H1 (cell line): Measurements from ENCODE around the gene QSOX1. TPM values are rescaled to one million over a fixed set of nuclear protein-coding genes. Genes with fewer than 3 reads are reported as not detected.

Source experiments
- CTCF ChIA-PET: fragments of 300-600 bp; sonication (Branson Sonifier 250); formaldehyde crosslinking; loops from one replicate; lab custom pipeline; 2021; ENCODE audit not compliant: partially characterized antibody; lab: Charles Lee
- POLR2A ChIA-PET: fragments of 300-600 bp; sonication (Branson Sonifier 250); formaldehyde crosslinking; loops from one replicate; lab custom pipeline; 2021; ENCODE audit warnings: inconsistent platforms; ENCODE audit not compliant: partially characterized antibody; lab: Charles Lee
- DNase-seq, 2 experiments: peaks; one replicate each; pipeline versions ENCODE4 v3.0.0 to v3.0.0-alpha.2; 2010 to 2022; ENCODE audit warnings: low spot score in 2 of 2, low read depth in 1 of 2, mixed read lengths in 1 of 2
- FAIRE-seq: peaks from 2 replicates; lab custom pipeline; 2011; peaks lifted over from hg19 to GRCh38; lab: Jason Lieb, UNC
- H2AFZ ChIP-seq: 2 replicates; pipeline ENCODE4 v1.8.1; 2012; ENCODE audit warnings: low read length, inconsistent platforms
- H2AK5ac ChIP-seq: 2 replicates; pipeline ENCODE4 v1.6.1; 2013; ENCODE audit warnings: low read depth, low read length
- H2BK120ac ChIP-seq: replicated peaks from 2 replicates; pipeline ENCODE3; 2013; ENCODE audit warnings: low read depth, low read length, inconsistent platforms
- H2BK12ac ChIP-seq: 2 replicates; pipeline ENCODE4 v1.6.1; 2013; ENCODE audit warnings: low read depth, low read length
- H2BK15ac ChIP-seq: 2 replicates; pipeline ENCODE4 v1.6.1; 2013; ENCODE audit warnings: low read length
- H2BK20ac ChIP-seq: 2 replicates; pipeline ENCODE4 v1.6.1; 2013; ENCODE audit warnings: low read length
- H2BK5ac ChIP-seq: 2 replicates; pipeline ENCODE4 v1.6.1; 2013; ENCODE audit warnings: low read depth, low read length
- H3K14ac ChIP-seq: 2 replicates; pipeline ENCODE4 v1.6.1; 2013; ENCODE audit warnings: inconsistent platforms; ENCODE audit not compliant: insufficient read length
- H3K18ac ChIP-seq: 2 replicates; pipeline ENCODE4 v1.6.1; 2013; ENCODE audit warnings: low read length; ENCODE audit errors: extremely low read depth
- H3K23ac ChIP-seq: 2 replicates; pipeline ENCODE4 v1.6.1; 2013; ENCODE audit warnings: inconsistent platforms; ENCODE audit not compliant: insufficient read length
- H3K23me2 ChIP-seq: 2 replicates; pipeline ENCODE4 v1.6.1; 2013; ENCODE audit warnings: low read depth, low read length
- H3K27ac ChIP-seq: 2 replicates; pipeline ENCODE4 v1.6.1; 2011; ENCODE audit warnings: low read depth, low read length, inconsistent platforms
- H3K27me3 ChIP-seq, 4 experiments: replicated peaks in 1 of 4; 1 replicate in 1 of 4; 2 replicates in 3 of 4; pipeline versions ENCODE4 v1.6.1 to v1.8.1; 2011 to 2013; ENCODE audit warnings: low read length in 3 of 4, mild to moderate bottlenecking in 3 of 4, inconsistent platforms in 2 of 4, mixed read lengths in 2 of 4, moderate library complexity in 1 of 4; ENCODE audit not compliant: control insufficient read depth in 3 of 4, insufficient read depth in 3 of 4; ENCODE audit errors: extremely low read depth in 1 of 4
- H3K36me3 ChIP-seq, 4 experiments: 2 replicates each; pipeline versions ENCODE4 v1.6.1 to v1.8.1; 2011 to 2013; ENCODE audit warnings: mild to moderate bottlenecking in 4 of 4, low read length in 3 of 4, moderate library complexity in 2 of 4, control low read depth in 1 of 4, inconsistent platforms in 1 of 4; ENCODE audit not compliant: insufficient read depth in 4 of 4, control insufficient read depth in 2 of 4
- H3K4ac ChIP-seq: replicated peaks from 2 replicates; pipeline ENCODE3; 2013; ENCODE audit warnings: low read length, low read depth, mixed read lengths, inconsistent platforms; ENCODE audit not compliant: insufficient read length
- H3K4me1 ChIP-seq, 4 experiments: replicated peaks in 1 of 4; 1 replicate in 1 of 4; 2 replicates in 3 of 4; pipeline versions ENCODE4 v1.6.1 to v1.8.1; 2011 to 2013; ENCODE audit warnings: low read length in 3 of 4, inconsistent platforms in 2 of 4, mixed read lengths in 1 of 4; ENCODE audit not compliant: insufficient read depth in 4 of 4, control insufficient read depth in 3 of 4
- H3K4me2 ChIP-seq, 2 experiments: 2 replicates each; pipeline versions ENCODE4 v1.6.1 to v1.8.1; 2011 to 2013; ENCODE audit warnings: low read depth in 2 of 2, low read length in 2 of 2, control low read depth in 1 of 2, inconsistent platforms in 1 of 2, mild to moderate bottlenecking in 1 of 2; ENCODE audit not compliant: insufficient read depth in 1 of 2
- H3K4me3 ChIP-seq, 4 experiments: fragments of 200-600, 300-600 bp in 1 of 4; sonication (generic), shearing (Covaris generic), sonication (Bioruptor Twin) in 1 of 4; 2 replicates each; pipeline versions ENCODE4 v1.5.1 to v1.8.1; 2011 to 2016; ENCODE audit warnings: low read length in 4 of 4, low read depth in 3 of 4, control low read depth in 2 of 4, inconsistent platforms in 2 of 4, mild to moderate bottlenecking in 2 of 4, mixed read lengths in 1 of 4, moderate library complexity in 1 of 4; ENCODE audit not compliant: insufficient read depth in 2 of 4; ENCODE audit errors: extremely low read depth in 1 of 4
- H3K56ac ChIP-seq: replicated peaks from 2 replicates; pipeline ENCODE3; 2013; ENCODE audit warnings: low read depth, mild to moderate bottlenecking, mixed read lengths, low read length, inconsistent platforms; ENCODE audit not compliant: insufficient read length
- H3K79me1 ChIP-seq: 2 replicates; pipeline ENCODE4 v1.6.1; 2013; ENCODE audit warnings: low read depth, low read length, control low read depth
- H3K79me2 ChIP-seq, 2 experiments: 2 replicates each; pipeline versions ENCODE4 v1.6.1 to v1.8.1; 2012 to 2013; ENCODE audit warnings: low read length in 2 of 2, mild to moderate bottlenecking in 2 of 2, inconsistent platforms in 1 of 2; ENCODE audit not compliant: insufficient read depth in 2 of 2, control insufficient read depth in 1 of 2
- H3K9ac ChIP-seq, 4 experiments: replicated peaks in 1 of 4; 1 replicate in 1 of 4; 2 replicates in 3 of 4; pipeline versions ENCODE4 v1.6.1 to v1.8.1; 2011 to 2013; ENCODE audit warnings: low read depth in 3 of 4, low read length in 3 of 4, control low read depth in 2 of 4, mild to moderate bottlenecking in 2 of 4, moderate library complexity in 2 of 4, inconsistent platforms in 1 of 4; ENCODE audit errors: extremely low read depth in 1 of 4
- H3K9me3 ChIP-seq, 2 experiments: 2 replicates each; pipeline versions ENCODE4 v1.6.1 to v1.8.1; 2012 to 2013; ENCODE audit warnings: mild to moderate bottlenecking in 2 of 2, moderate library complexity in 2 of 2, control low read depth in 1 of 2, inconsistent platforms in 1 of 2, low read depth in 1 of 2, low read length in 1 of 2, mixed read lengths in 1 of 2; ENCODE audit not compliant: insufficient read depth in 2 of 2
- H4K20me1 ChIP-seq, 2 experiments: replicated peaks in 1 of 2; 2 replicates each; pipeline versions ENCODE3 to v1.8.1; 2011 to 2013; ENCODE audit warnings: inconsistent platforms in 2 of 2, low read length in 2 of 2, mild to moderate bottlenecking in 1 of 2; ENCODE audit not compliant: insufficient read depth in 2 of 2, control insufficient read depth in 1 of 2
- H4K5ac ChIP-seq: 2 replicates; pipeline ENCODE4 v1.6.1; 2013; ENCODE audit warnings: low read length, low read depth, mixed read lengths, inconsistent platforms; ENCODE audit not compliant: insufficient read length
- H4K8ac ChIP-seq: 2 replicates; pipeline ENCODE4 v1.8.0; 2013; ENCODE audit warnings: mild to moderate bottlenecking, moderate library complexity, low read length, inconsistent platforms; ENCODE audit not compliant: insufficient read depth; ENCODE audit errors: extremely low read depth
- H4K91ac ChIP-seq: replicated peaks from 2 replicates; pipeline ENCODE3; 2013; ENCODE audit warnings: low read length, mixed read lengths, inconsistent platforms; ENCODE audit not compliant: insufficient read length
- CBX5 ChIP-seq: fragments of 300-800, 300-1000 bp; sonication (generic); IDR thresholded peaks from 2 replicates; pipeline ENCODE4 v1.7.1; 2016; ENCODE audit warnings: antibody characterized with exemption, low read length, low read depth
- CREB1 ChIP-seq: IDR thresholded peaks from 2 replicates; pipeline ENCODE4 v1.6.1; 2012; ENCODE audit warnings: inconsistent platforms
- CTCF ChIP-seq, 3 experiments: IDR thresholded peaks; 1 replicate in 2 of 3; 2 replicates in 1 of 3; pipeline versions ENCODE4 v1.5.1 to v1.6.1; 2011; ENCODE audit warnings: low read length in 3 of 3, mild to moderate bottlenecking in 3 of 3, inconsistent platforms in 2 of 3, low read depth in 1 of 3, moderate library complexity in 1 of 3; ENCODE audit not compliant: insufficient read depth in 1 of 3; ENCODE audit errors: control extremely low read depth in 1 of 3
- KDM1A ChIP-seq: fragments of 200-600, 300-600 bp; sonication (generic); IDR thresholded peaks from 2 replicates; pipeline ENCODE4 v1.7.1; 2016; ENCODE audit warnings: mild to moderate bottlenecking, low read length, borderline replicate concordance
- KDM5A ChIP-seq: fragments of 200-600 bp; IDR thresholded peaks from 2 replicates; pipeline ENCODE4 v1.7.1; 2012; ENCODE audit warnings: mild to moderate bottlenecking, low read length, inconsistent platforms, mixed read lengths
- MAFK ChIP-seq: IDR thresholded peaks from 2 replicates; pipeline ENCODE4 v1.6.1; 2012; ENCODE audit warnings: low read depth, mild to moderate bottlenecking, improper control_type of control experiment, low read length
- POLR2A ChIP-seq, 2 experiments: IDR thresholded peaks; 1 replicate in 1 of 2; 2 replicates in 1 of 2; pipeline ENCODE4 v1.6.1; 2011; ENCODE audit warnings: low read depth in 2 of 2, low read length in 2 of 2, mild to moderate bottlenecking in 2 of 2; ENCODE audit errors: control extremely low read depth in 1 of 2
- RNF2 ChIP-seq: fragments of 200-900, 300-1000 bp; sonication (generic); IDR thresholded peaks from 2 replicates; pipeline ENCODE4 v1.7.1; 2016; ENCODE audit warnings: borderline replicate concordance, low read depth, mild to moderate bottlenecking, antibody characterized with exemption, low read length; ENCODE audit not compliant: poor library complexity, severe bottlenecking; ENCODE audit errors: missing control alignments
- SRF ChIP-seq: IDR thresholded peaks from 2 replicates; pipeline ENCODE4 v1.6.1; 2011; ENCODE audit warnings: mild to moderate bottlenecking, low read depth, low read length, moderate library complexity
- SUZ12 ChIP-seq: fragments of 200-600 bp; sonication (generic); IDR thresholded peaks from 2 replicates; pipeline ENCODE4 v1.6.1; 2012; ENCODE audit warnings: mild to moderate bottlenecking, inconsistent platforms, low read length, moderate library complexity, mixed read lengths
- TBP ChIP-seq: IDR thresholded peaks from 2 replicates; pipeline ENCODE4 v1.6.1; 2011; ENCODE audit warnings: low read depth, low read length, improper control_type of control experiment
- WGBS, 2 experiments: shearing (Covaris generic) in 1 of 2; methylation state at CpG; one replicate each; pipeline versions ENCODE4 v1.1.6 to v1.1.7; 2013 to 2015; ENCODE audit warnings: low lambda C conversion rate in 2 of 2, mixed read lengths in 2 of 2, inconsistent platforms in 1 of 2, low coverage in 1 of 2, missing lambda C conversion rate in 1 of 2; ENCODE audit not compliant: insufficient replicate concordance in 2 of 2, insufficient coverage in 1 of 2, insufficient read length in 1 of 2; ENCODE audit errors: extremely low coverage in 1 of 2, missing lambda C conversion rate in 1 of 2; 5-methylcytosine and 5-hydroxymethylcytosine counted together
- polyA plus RNA-seq, 7 experiments: library from polyadenylated mRNA; depleted of rRNA in 3 of 7; stranded (reverse) in 5 of 7; unstranded in 2 of 7; fragments of >200 nt in 5 of 7; fragments of 200-250 nt in 2 of 7; gene quantifications; 1 replicate in 5 of 7; 2 replicates in 1 of 7; 4 replicates in 1 of 7; pipeline versions ENCODE4 v1.2.1 to v1.2.3, GENCODE V29; 2011 to 2013; ENCODE audit warnings: missing spikeins in 2 of 7, mixed read lengths in 2 of 7
- total RNA-seq: library from RNA; stranded (reverse); fragmentation: NEBNext Ultra II Directional; extraction: Animal tissue kit (Norgen Biotek cat#: 25700); gene quantifications from 2 replicates; pipeline ENCODE4 v1.2.1, GENCODE V29; 2021

The QSOX1 gene
- total and polyA plus RNA-seq, 2 of the 8 experiments (the other 6 are each of a cell fraction or from before 2014, with no cell fraction given) = 97.7 to 123 TPM

- H3K4ac ChIP-seq = no peak overlapping the region
- H3K14ac ChIP-seq = no peak overlapping the region
- no peak overlapping the region for H4K5ac ChIP-seq
- 100% methylated on average over 2 of the region's 2 CpGs; no CpG with 5 or more reads in 1 of the 2 experiments for WGBS, 2 experiments
- no peak for FAIRE-seq
- no peak overlapping the region for H2BK20ac ChIP-seq
- no peak overlapping the region for H3K9ac ChIP-seq
- CTCF ChIA-PET = interaction anchor here (0.5 to 4.6 kb wide), 3 partner anchors 8 to 66 kb away, joined by 3 to 13 read pairs (median 3); no protein-coding TSS in a partner anchor
- H3K4me1 ChIP-seq = no peaks in the 10 kb centered on the region
- no peaks in the 10 kb centered on the region for H4K20me1 ChIP-seq
- POLR2A ChIA-PET = interaction anchor here (0.6 to 1.2 kb wide), 4 partner anchors 8 to 875 kb away, joined by 3 to 5 read pairs (median 4); no protein-coding TSS in a partner anchor
- H3K4me2 ChIP-seq = no peak overlapping the region
- no peak overlapping the region for H4K91ac ChIP-seq
- H3K79me1 ChIP-seq = no peaks in the 10 kb centered on the region
- no peaks in the 10 kb centered on the region for H3K9me3 ChIP-seq
- no peak overlapping the region for H4K8ac ChIP-seq
- H3K27me3 ChIP-seq = no peaks in the 10 kb centered on the region
- no peak overlapping the region for H2AK5ac ChIP-seq
- peaks cover 2 to 20% (median 14%) of the 10 kb centered on the region in 4 experiments; a peak in 5 of 8 replicates for H3K36me3 ChIP-seq
- no peak overlapping the region for H3K23ac ChIP-seq
- no peaks in the 10 kb centered on the region for H3K79me2 ChIP-seq
- no peak overlapping the region for H2BK5ac ChIP-seq
- H3K23me2 ChIP-seq = no peaks in the 10 kb centered on the region
- no peak overlapping the region for H3K56ac ChIP-seq
- no peak overlapping the region for H2BK120ac ChIP-seq
- no peak for DNase-seq
- H2AFZ ChIP-seq = no peak overlapping the region
- no peak overlapping the region for H3K27ac ChIP-seq
- H2BK12ac ChIP-seq = no peak overlapping the region
- H3K4me3 ChIP-seq = no peak overlapping the region
- no peak overlapping the region for H3K18ac ChIP-seq
- H2BK15ac ChIP-seq = no peak overlapping the region
- no peak for TF ChIP-seq SUZ12
- TF ChIP-seq CTCF (IDR thresholded peaks at IDR 0.05; ENCODE audit: control extremely low read depth in 1 of 3, insufficient read depth in 1 of 3, low read depth in 1 of 3, low read length in 3 of 3) = no peak
- TF ChIP-seq POLR2A (IDR thresholded peaks at IDR 0.05; ENCODE audit: control extremely low read depth in 1 of 2, low read depth in 2 of 2, low read length in 2 of 2) = no peak
- TF ChIP-seq KDM1A = no peak
- TF ChIP-seq CBX5 = no peak
- no peak for TF ChIP-seq CREB1
- TF ChIP-seq KDM5A = no peak
- no peak for TF ChIP-seq SRF
- no peak for TF ChIP-seq RNF2
- no peak for TF ChIP-seq MAFK
- TF ChIP-seq TBP = no peak
Measured at GRCh38 chr1:180112984-180113647, 41.6 kb upstream of the QSOX1 start.
